WTC11 (cell line): ENCODE results near the gene CNNM3. TPM values are rescaled to one million over a fixed set of nuclear protein-coding genes. Genes with fewer than 3 reads are reported as not detected.

Experiments used
- ATAC-seq: fragments of 200-7000 bp; cut with Tn5 transposase; 2 replicates; pipeline ENCODE4 v1.10.0; 2021; ENCODE audit warnings: mild to moderate bottlenecking, moderate library complexity
- CTCF ChIA-PET: fragments of 300-600 bp; sonication (Branson Sonifier 250); formaldehyde crosslinking; loops from one replicate; lab custom pipeline; 2021; ENCODE audit warnings: antibody characterized with exemption; lab: Charles Lee
- POLR2A ChIA-PET: fragments of 350-600 bp; sonication (Branson Sonifier 250); formaldehyde crosslinking; loops from one replicate; lab custom pipeline; 2021; ENCODE audit warnings: antibody characterized with exemption; lab: Charles Lee
- DNase-seq: peaks from one replicate; pipeline ENCODE4 v3.0.0; 2021; ENCODE audit warnings: low spot score
- H3K27ac Mint-ChIP-seq: 2 replicates; pipeline ENCODE4 v1.8.0; 2021; ENCODE audit warnings: mixed read lengths
- H3K27me3 Mint-ChIP-seq: 2 replicates; pipeline ENCODE4 v1.8.0; 2021; ENCODE audit warnings: low read depth, mild to moderate bottlenecking, moderate library complexity, mixed read lengths
- H3K36me3 Mint-ChIP-seq: 2 replicates; pipeline ENCODE4 v1.8.0; 2021; ENCODE audit warnings: mixed read lengths
- H3K4me1 Mint-ChIP-seq: 2 replicates; pipeline ENCODE4 v1.8.0; 2022; ENCODE audit warnings: mixed read lengths
- H3K4me3 Mint-ChIP-seq: 2 replicates; pipeline ENCODE4 v1.8.0; 2021; ENCODE audit warnings: mild to moderate bottlenecking, moderate library complexity, mixed read lengths
- H3K9me3 Mint-ChIP-seq: 2 replicates; pipeline ENCODE4 v1.8.0; 2021; ENCODE audit warnings: mixed read lengths
- CBFB ChIP-seq: sonication (generic); formaldehyde crosslinking; IDR thresholded peaks from 2 replicates; pipeline ENCODE4 v1.8.1; 2022; ENCODE audit warnings: mild to moderate bottlenecking, low read depth, missing genetic modification reagents
- E2F4 ChIP-seq: sonication (generic); formaldehyde crosslinking; IDR thresholded peaks from 2 replicates; pipeline ENCODE4 v1.8.1; 2022; ENCODE audit warnings: low read depth, mild to moderate bottlenecking, moderate library complexity, missing genetic modification reagents, borderline replicate concordance
- FOXJ3 ChIP-seq: sonication (generic); formaldehyde crosslinking; IDR thresholded peaks from 2 replicates; pipeline ENCODE4 v1.9.0; 2021; ENCODE audit warnings: missing genetic modification reagents, mild to moderate bottlenecking, borderline replicate concordance
- HMGA2 ChIP-seq: fragments of 250-450 bp; sonication (Bioruptor Pico); IDR thresholded peaks from 2 replicates; pipeline ENCODE4 v1.4.0; 2021; ENCODE audit warnings: mild to moderate bottlenecking, moderate library complexity
- JUN ChIP-seq: sonication (generic); formaldehyde crosslinking; IDR thresholded peaks from 2 replicates; pipeline ENCODE4 v1.8.0; 2023; ENCODE audit warnings: mild to moderate bottlenecking, missing genetic modification reagents
- KAT7 ChIP-seq: sonication (generic); formaldehyde crosslinking; IDR thresholded peaks from 2 replicates; pipeline ENCODE4 v1.8.1; 2023; ENCODE audit warnings: missing genetic modification reagents, mild to moderate bottlenecking, borderline replicate concordance
- NFYB ChIP-seq: sonication (generic); formaldehyde crosslinking; conservative IDR thresholded peaks from 2 replicates; pipeline ENCODE4 v1.8.0; 2022; ENCODE audit warnings: low read depth, missing genetic modification reagents
- OVOL2 ChIP-seq: fragments of 250-450 bp; sonication (Bioruptor Pico); IDR thresholded peaks from 2 replicates; pipeline ENCODE4 v1.9.0; 2021; ENCODE audit warnings: mild to moderate bottlenecking, borderline replicate concordance
- SMAD3 ChIP-seq: sonication (generic); formaldehyde crosslinking; IDR thresholded peaks from 2 replicates; pipeline ENCODE4 v1.8.0; 2022; ENCODE audit warnings: missing genetic modification reagents, mild to moderate bottlenecking, borderline replicate concordance
- TEAD1 ChIP-seq: sonication (generic); formaldehyde crosslinking; IDR thresholded peaks from 2 replicates; pipeline ENCODE4 v1.8.0; 2022; ENCODE audit warnings: mild to moderate bottlenecking, missing genetic modification reagents
- USF2 ChIP-seq: sonication (generic); formaldehyde crosslinking; IDR thresholded peaks from 2 replicates; pipeline ENCODE4 v1.8.1; 2023; ENCODE audit warnings: mild to moderate bottlenecking, missing genetic modification reagents, moderate library complexity
- ZNF416 ChIP-seq: fragments of 250-450 bp; sonication (Bioruptor Pico); IDR thresholded peaks from 2 replicates; pipeline ENCODE4 v1.9.0; 2021; ENCODE audit warnings: mild to moderate bottlenecking, inconsistent platforms
- ZNF512 ChIP-seq: sonication (generic); formaldehyde crosslinking; IDR thresholded peaks from 2 replicates; pipeline ENCODE4 v1.8.1; 2022; ENCODE audit warnings: missing genetic modification reagents, borderline replicate concordance
- ZSCAN18 ChIP-seq: fragments of 250-450 bp; sonication (Bioruptor Pico); IDR thresholded peaks from 2 replicates; pipeline ENCODE4 v2.1.2; 2022; ENCODE audit warnings: mild to moderate bottlenecking, moderate library complexity
- total RNA-seq: library from RNA; stranded (reverse); gene quantifications from 3 replicates; pipeline ENCODE4 v1.2.3, GENCODE V29; 2021
- TF ChIP-seq, protein P1 (sequence below): fragments of 250-450 bp; sonication (Bioruptor Pico); IDR thresholded peaks from 2 replicates; pipeline ENCODE4 v1.9.0; 2021; ENCODE audit warnings: mild to moderate bottlenecking
- TF ChIP-seq, protein P2 (sequence below): sonication (generic); formaldehyde crosslinking; IDR thresholded peaks from 2 replicates; pipeline ENCODE4 v1.8.1; 2023; ENCODE audit warnings: mild to moderate bottlenecking, missing genetic modification reagents, borderline replicate concordance
- TF ChIP-seq, protein P3 (sequence below): sonication (generic); formaldehyde crosslinking; IDR thresholded peaks from 2 replicates; pipeline ENCODE4 v1.8.0; 2022; ENCODE audit warnings: mild to moderate bottlenecking, missing genetic modification reagents
- TF ChIP-seq, protein P4 (sequence below): fragments of 250-450 bp; sonication (Bioruptor Pico); conservative IDR thresholded peaks from 2 replicates; pipeline ENCODE4 v1.9.0; 2021; ENCODE audit warnings: mild to moderate bottlenecking

The CNNM3 gene
- total RNA-seq, 1 experiment from 2014 or later: 34.9 TPM

- TF ChIP-seq ZNF512 (CRISPR knock-in tag) (no peak), ZSCAN18 (CRISPR knock-in tag) (no peak), TEAD1 (CRISPR knock-in tag) (no peak), HMGA2 (CRISPR knock-in tag) (no peak), CBFB (CRISPR knock-in tag) (no peak), FOXJ3 (CRISPR knock-in tag) (no peak), NFYB (CRISPR knock-in tag) (no peak), E2F4 (CRISPR knock-in tag) (0 out of 2 replicates have a peak, but pooled peaks have one; percentile 56), JUN (no peak)
- TF ChIP-seq, protein P1, sequence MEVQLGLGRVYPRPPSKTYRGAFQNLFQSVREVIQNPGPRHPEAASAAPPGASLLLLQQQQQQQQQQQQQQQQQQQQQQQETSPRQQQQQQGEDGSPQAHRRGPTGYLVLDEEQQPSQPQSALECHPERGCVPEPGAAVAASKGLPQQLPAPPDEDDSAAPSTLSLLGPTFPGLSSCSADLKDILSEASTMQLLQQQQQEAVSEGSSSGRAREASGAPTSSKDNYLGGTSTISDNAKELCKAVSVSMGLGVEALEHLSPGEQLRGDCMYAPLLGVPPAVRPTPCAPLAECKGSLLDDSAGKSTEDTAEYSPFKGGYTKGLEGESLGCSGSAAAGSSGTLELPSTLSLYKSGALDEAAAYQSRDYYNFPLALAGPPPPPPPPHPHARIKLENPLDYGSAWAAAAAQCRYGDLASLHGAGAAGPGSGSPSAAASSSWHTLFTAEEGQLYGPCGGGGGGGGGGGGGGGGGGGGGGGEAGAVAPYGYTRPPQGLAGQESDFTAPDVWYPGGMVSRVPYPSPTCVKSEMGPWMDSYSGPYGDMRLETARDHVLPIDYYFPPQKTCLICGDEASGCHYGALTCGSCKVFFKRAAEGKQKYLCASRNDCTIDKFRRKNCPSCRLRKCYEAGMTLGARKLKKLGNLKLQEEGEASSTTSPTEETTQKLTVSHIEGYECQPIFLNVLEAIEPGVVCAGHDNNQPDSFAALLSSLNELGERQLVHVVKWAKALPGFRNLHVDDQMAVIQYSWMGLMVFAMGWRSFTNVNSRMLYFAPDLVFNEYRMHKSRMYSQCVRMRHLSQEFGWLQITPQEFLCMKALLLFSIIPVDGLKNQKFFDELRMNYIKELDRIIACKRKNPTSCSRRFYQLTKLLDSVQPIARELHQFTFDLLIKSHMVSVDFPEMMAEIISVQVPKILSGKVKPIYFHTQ (CRISPR knock-in tag): no peak
- TF ChIP-seq, protein P2, sequence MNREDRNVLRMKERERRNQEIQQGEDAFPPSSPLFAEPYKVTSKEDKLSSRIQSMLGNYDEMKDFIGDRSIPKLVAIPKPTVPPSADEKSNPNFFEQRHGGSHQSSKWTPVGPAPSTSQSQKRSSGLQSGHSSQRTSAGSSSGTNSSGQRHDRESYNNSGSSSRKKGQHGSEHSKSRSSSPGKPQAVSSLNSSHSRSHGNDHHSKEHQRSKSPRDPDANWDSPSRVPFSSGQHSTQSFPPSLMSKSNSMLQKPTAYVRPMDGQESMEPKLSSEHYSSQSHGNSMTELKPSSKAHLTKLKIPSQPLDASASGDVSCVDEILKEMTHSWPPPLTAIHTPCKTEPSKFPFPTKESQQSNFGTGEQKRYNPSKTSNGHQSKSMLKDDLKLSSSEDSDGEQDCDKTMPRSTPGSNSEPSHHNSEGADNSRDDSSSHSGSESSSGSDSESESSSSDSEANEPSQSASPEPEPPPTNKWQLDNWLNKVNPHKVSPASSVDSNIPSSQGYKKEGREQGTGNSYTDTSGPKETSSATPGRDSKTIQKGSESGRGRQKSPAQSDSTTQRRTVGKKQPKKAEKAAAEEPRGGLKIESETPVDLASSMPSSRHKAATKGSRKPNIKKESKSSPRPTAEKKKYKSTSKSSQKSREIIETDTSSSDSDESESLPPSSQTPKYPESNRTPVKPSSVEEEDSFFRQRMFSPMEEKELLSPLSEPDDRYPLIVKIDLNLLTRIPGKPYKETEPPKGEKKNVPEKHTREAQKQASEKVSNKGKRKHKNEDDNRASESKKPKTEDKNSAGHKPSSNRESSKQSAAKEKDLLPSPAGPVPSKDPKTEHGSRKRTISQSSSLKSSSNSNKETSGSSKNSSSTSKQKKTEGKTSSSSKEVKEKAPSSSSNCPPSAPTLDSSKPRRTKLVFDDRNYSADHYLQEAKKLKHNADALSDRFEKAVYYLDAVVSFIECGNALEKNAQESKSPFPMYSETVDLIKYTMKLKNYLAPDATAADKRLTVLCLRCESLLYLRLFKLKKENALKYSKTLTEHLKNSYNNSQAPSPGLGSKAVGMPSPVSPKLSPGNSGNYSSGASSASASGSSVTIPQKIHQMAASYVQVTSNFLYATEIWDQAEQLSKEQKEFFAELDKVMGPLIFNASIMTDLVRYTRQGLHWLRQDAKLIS: no peak
- TF ChIP-seq, protein P3, sequence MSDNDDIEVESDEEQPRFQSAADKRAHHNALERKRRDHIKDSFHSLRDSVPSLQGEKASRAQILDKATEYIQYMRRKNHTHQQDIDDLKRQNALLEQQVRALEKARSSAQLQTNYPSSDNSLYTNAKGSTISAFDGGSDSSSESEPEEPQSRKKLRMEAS (CRISPR knock-in tag): peak; percentile 45; the same call in 1 of the 2 replicates
Measured at GRCh38 chr2:96816836-96817702, 1.0 kb downstream of the CNNM3 start (continued).

- Mint-ChIP-seq H3K4me1 (peaks cover 48% of the 10 kb centered on the region), H3K27ac (no peak overlapping the region), H3K27me3 (0 out of 2 replicates have a peak, but pooled peaks cover 2% of the 10 kb centered on the region), H3K36me3 (peaks cover 18% of the 10 kb centered on the region), H3K9me3 (no peaks in the 10 kb centered on the region), H3K4me3 (peak overlapping the region; percentile 82)
- DNase-seq (no peak), ATAC-seq (no peak)
- POLR2A ChIA-PET: no interaction called here
- CTCF ChIA-PET: interaction anchor here (1.4 to 4.2 kb wide), 6 partner anchors 15 to 133 kb away, joined by 5 to 22 read pairs (median 10); partner anchors contain the start of gene ANKRD39
- TF ChIP-seq USF2: no peak
- no peak for TF ChIP-seq OVOL2
- no peak for TF ChIP-seq ZNF416 (CRISPR knock-in tag)
- TF ChIP-seq, protein P4, sequence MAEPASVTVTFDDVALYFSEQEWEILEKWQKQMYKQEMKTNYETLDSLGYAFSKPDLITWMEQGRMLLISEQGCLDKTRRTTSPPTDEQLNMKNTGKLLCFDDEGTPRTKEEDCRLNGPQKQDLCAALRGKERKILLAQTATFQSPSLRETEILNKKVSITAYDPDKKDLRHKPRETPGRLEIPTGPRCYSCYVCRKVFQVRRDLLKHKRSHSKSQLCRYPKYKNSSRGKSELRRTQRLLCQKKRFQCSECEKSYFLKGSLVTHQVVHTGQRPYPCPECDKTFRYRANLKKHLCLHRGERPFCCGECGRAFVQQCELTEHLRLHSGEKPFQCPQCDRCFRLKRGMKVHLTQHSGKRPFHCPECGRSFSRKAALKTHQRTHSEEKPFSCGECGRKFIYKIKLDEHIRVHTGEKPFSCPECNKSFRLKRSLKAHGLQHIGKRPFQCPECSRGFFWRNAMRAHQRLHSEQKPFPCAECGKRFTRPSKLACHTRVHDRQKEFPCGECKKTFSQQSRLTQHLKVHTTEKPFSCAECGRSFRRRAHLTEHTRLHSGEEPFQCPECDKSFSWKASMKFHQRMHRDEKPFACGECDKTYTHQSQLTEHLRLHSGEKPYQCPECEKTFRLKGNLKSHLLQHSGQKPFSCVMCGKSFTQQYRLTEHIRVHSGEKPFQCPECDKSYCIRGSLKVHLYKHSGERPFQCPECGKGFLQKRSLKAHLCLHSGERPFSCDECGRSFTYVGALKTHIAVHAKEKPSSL (CRISPR knock-in tag): no peak
- TF ChIP-seq SMAD3 (CRISPR knock-in tag): no peak
- no peak for TF ChIP-seq KAT7 (CRISPR knock-in tag)
Measured at GRCh38 chr2:96817882-96818281, 1.8 kb downstream of the CNNM3 start.
